SK-N-MC (cell line): ENCODE results near the gene OR2B2.

Experiments
- DNase-seq: peaks from one replicate; pipeline ENCODE4 v3.0.0-alpha.2; 2011; ENCODE audit warnings: low read depth, low spot score
- H3K27ac ChIP-seq: fragments of 200-600 bp; sonication (generic); 2 replicates; pipeline ENCODE4 v1.5.1; 2016; ENCODE audit warnings: mixed run types
- H3K36me3 ChIP-seq: fragments of 200-600 bp; sonication (generic); 2 replicates; pipeline ENCODE4 v1.6.1; 2017; ENCODE audit warnings: antibody characterized with exemption, low read length, mixed read lengths; ENCODE audit not compliant: insufficient read depth
- H3K4me3 ChIP-seq: fragments of 200-600 bp; sonication (generic); 2 replicates; pipeline ENCODE4 v1.5.1; 2016
- H3K9ac ChIP-seq: fragments of 200-600 bp; sonication (generic); 2 replicates; pipeline ENCODE4 v1.8.0; 2017; ENCODE audit warnings: mixed run types, mixed read lengths; ENCODE audit not compliant: insufficient read length
- H3K9me3 ChIP-seq: fragments of 200-600 bp; sonication (generic); 2 replicates; pipeline ENCODE4 v1.6.1; 2017; ENCODE audit warnings: low read depth, mild to moderate bottlenecking, antibody characterized with exemption, low read length, moderate library complexity, mixed read lengths
- EZH2 ChIP-seq: fragments of 200-600 bp; sonication (generic); IDR thresholded peaks from one replicate; pipeline ENCODE4 v1.6.1; 2017; ENCODE audit warnings: antibody characterized with exemption
- FOXP2 ChIP-seq: optimal IDR thresholded peaks from 2 replicates; pipeline ENCODE3; 2011; ENCODE audit warnings: mild to moderate bottlenecking, moderate library complexity; ENCODE audit not compliant: insufficient read depth; ENCODE audit errors: extremely low read length, control extremely low read depth
- POLR2AphosphoS5 ChIP-seq: IDR thresholded peaks from 2 replicates; pipeline ENCODE4 v1.6.1; 2012; ENCODE audit warnings: mild to moderate bottlenecking, low read depth, low read length, borderline replicate concordance

Gene OR2B2

GRCh38 chr6:27889628-27890444 lies 22.4 kb downstream of the OR2B2 start:
- no peak for DNase-seq
- Histone ChIP-seq H3K36me3 (no peaks in the 10 kb centered on the region), H3K9me3 (no peaks in the 10 kb centered on the region), H3K9ac (peak overlapping the region; percentile 76), H3K4me3 (peak overlapping the region; percentile 98), H3K27ac (peak overlapping the region; percentile 89)
- TF ChIP-seq EZH2 (no peak), POLR2AphosphoS5 (peak; percentile 37), FOXP2 (no peak)

- H3K9me3 ChIP-seq: no peaks in the 10 kb centered on the region
- peak overlapping the region; percentile 98 for H3K4me3 ChIP-seq
- H3K9ac ChIP-seq: no peak overlapping the region
- DNase-seq: no peak
- no peaks in the 10 kb centered on the region for H3K36me3 ChIP-seq
- peak overlapping the region; percentile 89 for H3K27ac ChIP-seq
- no peak for TF ChIP-seq FOXP2
- TF ChIP-seq POLR2AphosphoS5: no peak
- TF ChIP-seq EZH2: no peak
These were observed 22.9 kb downstream of the OR2B2 start for GRCh38 chr6:27889275-27889627.

- H3K27ac ChIP-seq: peak overlapping the region; percentile 89
- no peak for DNase-seq
These were observed 23.6 kb downstream of the OR2B2 start for GRCh38 chr6:27888566-27888965.

GRCh38 chr6:27886073-27886472 lies 26.1 kb downstream of the OR2B2 start:
- no peak for TF ChIP-seq POLR2AphosphoS5
- TF ChIP-seq EZH2: no peak
- TF ChIP-seq FOXP2: no peak
- H3K9me3 ChIP-seq: no peaks in the 10 kb centered on the region
- DNase-seq: no peak
- H3K27ac ChIP-seq: no peak overlapping the region
- no peak overlapping the region for H3K9ac ChIP-seq
- H3K36me3 ChIP-seq: no peaks in the 10 kb centered on the region
- H3K4me3 ChIP-seq: no peak overlapping the region

More at GRCh38 chr6:27888566-27888965, 23.6 kb downstream of the OR2B2 start:
- no peaks in the 10 kb centered on the region for H3K9me3 ChIP-seq
- TF ChIP-seq EZH2 (no peak), FOXP2 (no peak), POLR2AphosphoS5 (no peak)
- no peak overlapping the region for H3K4me3 ChIP-seq
- H3K36me3 ChIP-seq: no peaks in the 10 kb centered on the region
- H3K9ac ChIP-seq: peak overlapping the region; percentile 36

GRCh38 chr6:27883136-27883535 lies 29.1 kb downstream of the OR2B2 start:
- Histone ChIP-seq H3K9ac (no peak overlapping the region), H3K27ac (no peak overlapping the region)
- TF ChIP-seq EZH2 (no peak), FOXP2 (no peak), POLR2AphosphoS5 (no peak)

GRCh38 chr6:27882624-27883023 lies 29.6 kb downstream of the OR2B2 start:
- DNase-seq: no peak
- H3K4me3 ChIP-seq: no peak overlapping the region
- H3K36me3 ChIP-seq: no peaks in the 10 kb centered on the region
- TF ChIP-seq POLR2AphosphoS5 (no peak), FOXP2 (no peak), EZH2 (no peak)
- peak overlapping the region; percentile 64; the same call in 1 of the 2 replicates for H3K27ac ChIP-seq
- no peak overlapping the region for H3K9ac ChIP-seq
- no peaks in the 10 kb centered on the region for H3K9me3 ChIP-seq

More at GRCh38 chr6:27883136-27883535, 29.1 kb downstream of the OR2B2 start:
- H3K4me3 ChIP-seq: no peak overlapping the region
- H3K9me3 ChIP-seq: no peaks in the 10 kb centered on the region
- DNase-seq: no peak
- H3K36me3 ChIP-seq: no peaks in the 10 kb centered on the region

GRCh38 chr6:27879837-27880236 lies 32.4 kb downstream of the OR2B2 start:
- H3K9me3 ChIP-seq: no peaks in the 10 kb centered on the region
- no peak for DNase-seq
- H3K27ac ChIP-seq: peak overlapping the region; percentile 36; the same call in 1 of the 2 replicates
- H3K9ac ChIP-seq: no peak overlapping the region
- no peak overlapping the region for H3K4me3 ChIP-seq
- H3K36me3 ChIP-seq: no peaks in the 10 kb centered on the region
- no peak for TF ChIP-seq POLR2AphosphoS5
- no peak for TF ChIP-seq EZH2
- TF ChIP-seq FOXP2: no peak

- DNase-seq: no peak
- TF ChIP-seq POLR2AphosphoS5 (no peak), FOXP2 (no peak), EZH2 (no peak)
- Histone ChIP-seq H3K4me3 (no peak overlapping the region), H3K9ac (no peak overlapping the region), H3K27ac (no peak overlapping the region), H3K9me3 (peaks cover 7% of the 10 kb centered on the region; the same call in 1 of the 2 replicates), H3K36me3 (no peaks in the 10 kb centered on the region)
These were observed 38.2 kb downstream of the OR2B2 start for GRCh38 chr6:27874016-27874415.
